ENCODE results near the gene MED15.

MED15 gene

DNA sequence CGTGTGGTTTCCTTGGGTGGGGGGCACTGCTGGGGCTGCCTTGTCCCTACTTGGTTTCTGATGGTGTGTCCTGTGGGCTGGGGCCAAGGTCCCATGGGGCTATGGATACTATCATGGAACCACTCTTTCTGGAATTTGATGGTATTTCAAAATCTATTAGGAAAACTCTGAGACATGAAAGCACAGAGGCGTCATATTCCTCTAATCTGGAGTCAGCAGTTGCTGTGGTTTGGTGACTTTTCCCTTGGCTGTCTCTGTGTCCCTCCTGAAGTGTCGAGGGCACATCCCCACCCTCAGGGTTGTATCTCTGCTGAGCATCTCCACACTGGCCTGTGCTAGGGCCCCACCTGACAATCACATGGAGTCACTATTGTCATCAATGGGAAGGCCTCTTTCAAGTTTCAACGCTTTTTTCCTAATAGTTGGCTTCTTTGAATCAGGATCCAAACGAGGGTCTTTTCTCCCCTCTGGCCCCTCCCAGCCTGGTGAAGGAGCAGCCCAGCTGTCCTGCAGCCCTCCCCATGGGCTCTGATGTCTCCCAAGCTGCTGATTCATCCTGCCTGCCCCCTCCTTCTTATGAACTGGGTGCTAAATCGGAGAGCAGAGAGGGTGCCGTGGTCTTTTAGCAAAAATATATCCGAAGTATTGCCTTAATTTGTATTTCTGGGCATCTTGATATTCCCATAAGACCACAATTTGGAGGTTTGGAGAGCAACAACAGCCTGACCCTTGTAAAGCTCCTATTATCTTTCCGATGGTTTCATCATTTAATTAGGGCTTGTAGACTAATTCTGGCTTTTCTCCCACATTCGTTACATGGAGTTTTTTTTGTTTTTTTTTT lies 38.5 kb downstream of the MED15 start:
- H3K9me3 Mint-ChIP-seq, result no peaks in the 10 kb centered on the region
- peaks cover 68% of the 10 kb centered on the region for H3K4me1 Mint-ChIP-seq (ENCODE audit: low read depth)
- H3K36me3 Mint-ChIP-seq (ENCODE audit: low read depth), result peaks cover 48% of the 10 kb centered on the region
- no peak overlapping the region for H3K4me3 Mint-ChIP-seq
- no peaks in the 10 kb centered on the region for H3K27me3 Mint-ChIP-seq
- H3K27ac Mint-ChIP-seq, result no peak overlapping the region

GRCh38 chr22:20546541-20546950 lies 39.1 kb downstream of the MED15 start:
- Mint-ChIP-seq H3K27me3 (no peaks in the 10 kb centered on the region), H3K4me3 (no peak overlapping the region), H3K9me3 (no peaks in the 10 kb centered on the region), H3K4me1 (ENCODE audit: low read depth) (peaks cover 75% of the 10 kb centered on the region), H3K27ac (no peak overlapping the region), H3K36me3 (ENCODE audit: low read depth) (peaks cover 48% of the 10 kb centered on the region)

GRCh38 chr22:20547029-20547428 lies 39.6 kb downstream of the MED15 start:
- H3K4me3 Mint-ChIP-seq, result no peak overlapping the region
- H3K9me3 Mint-ChIP-seq, result no peaks in the 10 kb centered on the region
- H3K4me1 Mint-ChIP-seq (ENCODE audit: low read depth), result peaks cover 80% of the 10 kb centered on the region
- peaks cover 49% of the 10 kb centered on the region for H3K36me3 Mint-ChIP-seq (ENCODE audit: low read depth)
- H3K27ac Mint-ChIP-seq, result no peak overlapping the region
- H3K27me3 Mint-ChIP-seq, result no peaks in the 10 kb centered on the region

DNA sequence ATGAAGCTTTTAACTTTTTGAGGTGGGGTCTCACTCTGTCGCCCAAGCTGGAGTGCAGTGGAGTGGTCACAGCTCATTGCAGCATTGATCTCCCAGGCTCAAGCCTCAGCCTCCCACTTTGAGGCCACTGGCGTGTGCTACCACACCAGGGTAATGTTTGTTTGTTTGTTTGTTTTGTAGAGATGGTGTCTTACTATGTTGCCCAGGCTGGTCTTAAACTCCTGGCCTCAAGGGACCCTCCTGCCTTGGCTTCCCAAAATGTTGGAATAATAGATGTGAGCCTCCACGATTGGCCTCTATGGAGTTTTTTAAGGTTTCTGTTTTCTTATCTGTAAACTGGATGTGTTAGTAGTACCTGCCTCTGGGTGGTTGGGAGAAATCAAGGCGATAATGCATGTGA lies 41.4 kb downstream of the MED15 start:
- peak overlapping the region; percentile 84 for H3K27ac Mint-ChIP-seq
- H3K36me3 Mint-ChIP-seq (ENCODE audit: low read depth), result peaks cover 48% of the 10 kb centered on the region
- no peaks in the 10 kb centered on the region for H3K9me3 Mint-ChIP-seq
- H3K4me1 Mint-ChIP-seq (ENCODE audit: low read depth), result peaks cover 86% of the 10 kb centered on the region
- H3K27me3 Mint-ChIP-seq, result no peaks in the 10 kb centered on the region
- H3K4me3 Mint-ChIP-seq, result peak overlapping the region; percentile 61

DNA sequence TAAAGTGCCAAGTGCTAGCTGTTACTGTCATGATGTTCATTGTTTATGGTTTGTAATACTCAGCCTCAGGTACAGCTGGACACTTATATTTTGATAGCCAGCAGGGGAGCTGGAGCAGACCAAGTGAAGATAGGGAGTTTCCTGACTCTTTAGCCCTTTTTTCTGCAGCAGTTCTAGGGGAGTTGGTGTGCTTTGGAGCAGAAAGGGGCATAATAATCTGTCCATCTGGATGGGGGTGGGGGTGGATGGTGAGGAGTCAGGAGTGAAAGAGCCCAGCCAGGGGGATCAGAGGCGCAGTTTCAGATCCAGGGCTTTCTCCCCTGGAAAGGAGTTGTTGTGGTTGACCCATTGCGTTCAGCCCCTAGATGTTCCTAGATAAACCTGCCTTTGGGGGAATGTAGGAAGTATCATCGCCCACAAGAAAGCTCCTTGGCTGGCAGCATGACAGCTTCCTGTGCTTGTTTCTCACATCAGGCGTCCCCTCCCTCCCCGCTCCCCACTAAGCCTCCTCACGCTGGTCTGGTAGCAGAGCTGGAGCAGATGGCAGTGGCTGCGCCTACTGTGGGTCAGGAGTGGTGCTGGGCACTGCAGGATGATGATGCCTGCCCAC lies 41.9 kb downstream of the MED15 start:
- H3K36me3 Mint-ChIP-seq (ENCODE audit: low read depth), result peaks cover 48% of the 10 kb centered on the region
- peak overlapping the region; percentile 100 for H3K27ac Mint-ChIP-seq
- H3K4me1 Mint-ChIP-seq (ENCODE audit: low read depth), result peaks cover 89% of the 10 kb centered on the region
- H3K27me3 Mint-ChIP-seq, result no peaks in the 10 kb centered on the region
- H3K4me3 Mint-ChIP-seq, result peak overlapping the region; percentile 75
- no peaks in the 10 kb centered on the region for H3K9me3 Mint-ChIP-seq

DNA sequence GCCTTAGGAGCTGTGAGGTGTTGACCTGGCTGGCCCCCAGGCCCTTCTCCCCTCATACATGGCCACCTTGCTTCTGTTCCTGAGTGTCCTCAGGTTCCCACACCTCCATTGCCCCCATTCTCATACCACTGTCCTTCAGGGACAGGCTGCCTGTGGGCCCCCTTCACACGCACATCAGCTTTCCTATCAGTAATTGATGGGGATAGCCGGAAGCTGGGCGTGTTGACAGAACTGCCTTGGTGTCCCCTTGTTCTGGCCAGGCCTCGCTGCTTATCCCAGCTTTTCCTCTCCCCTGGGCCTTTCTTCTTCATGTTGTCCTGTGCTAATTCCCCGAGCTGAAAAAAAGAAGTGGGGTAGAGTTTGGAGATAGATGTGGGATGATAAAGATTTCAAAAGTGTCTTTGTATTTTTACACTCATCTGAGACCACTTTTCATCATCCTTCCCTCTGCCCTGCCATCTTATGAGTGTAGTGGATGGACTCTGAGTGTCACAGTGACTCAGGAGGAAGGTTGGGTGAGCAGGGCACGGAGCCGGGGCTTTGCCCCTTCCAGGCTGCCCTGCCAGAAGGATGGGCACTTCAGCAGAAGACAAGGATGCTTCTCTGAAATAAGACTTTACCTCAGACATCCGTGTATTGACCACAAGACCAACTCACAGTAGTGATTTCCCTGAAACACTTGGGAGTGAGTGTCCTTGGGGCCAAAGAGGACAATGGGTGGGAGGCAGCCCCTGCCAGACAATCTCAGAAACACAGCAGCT lies 42.8 kb downstream of the MED15 start:
- peaks cover 92% of the 10 kb centered on the region for H3K4me1 Mint-ChIP-seq (ENCODE audit: low read depth)
- peak overlapping the region; percentile 100 for H3K27ac Mint-ChIP-seq
- no peaks in the 10 kb centered on the region for H3K9me3 Mint-ChIP-seq
- H3K4me3 Mint-ChIP-seq, result peak overlapping the region; percentile 75
- H3K36me3 Mint-ChIP-seq (ENCODE audit: low read depth), result peaks cover 50% of the 10 kb centered on the region
- no peaks in the 10 kb centered on the region for H3K27me3 Mint-ChIP-seq

DNA sequence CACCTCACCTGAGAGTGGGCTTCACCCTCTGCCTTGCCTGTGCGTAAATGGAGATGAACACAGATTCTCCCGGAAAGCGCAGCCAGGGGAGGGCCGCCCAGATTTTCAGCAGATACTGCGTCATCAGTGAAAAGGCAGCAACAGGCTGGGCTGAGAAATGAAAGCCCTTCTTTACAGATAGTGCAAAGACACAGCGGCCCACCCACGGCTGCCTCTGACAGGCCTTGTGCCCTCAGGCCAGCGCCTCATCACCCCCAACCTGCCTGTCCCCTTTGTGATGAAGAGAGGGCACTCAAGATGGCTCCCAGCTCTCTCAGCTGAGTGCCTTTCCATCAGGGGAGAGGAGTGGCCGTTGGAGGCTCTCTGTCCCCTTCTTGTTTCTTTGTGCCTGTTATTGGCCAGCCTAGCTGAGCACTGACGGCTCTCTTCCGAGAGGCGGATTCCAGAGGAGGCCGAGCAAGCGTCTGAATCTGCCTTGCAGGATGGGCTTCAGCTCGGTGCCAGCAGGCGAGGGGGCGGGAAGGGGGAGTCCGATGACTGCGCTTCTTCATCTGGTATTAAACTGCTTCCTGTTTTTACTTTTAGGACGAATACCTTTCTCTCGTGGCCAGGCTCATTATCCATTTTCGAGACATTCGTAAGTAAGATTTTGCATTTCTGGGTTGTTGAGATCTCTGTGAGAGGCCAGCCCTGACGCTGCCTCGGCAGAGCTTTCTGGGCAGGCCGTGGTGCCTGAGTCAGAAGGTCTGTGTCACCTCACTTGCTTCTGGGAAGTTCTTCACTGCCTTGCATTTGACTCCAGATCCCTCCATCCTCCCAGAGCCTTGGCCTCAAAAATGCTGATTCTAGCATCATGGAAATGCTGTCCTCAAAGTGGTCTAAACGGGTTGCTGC lies 43.7 kb downstream of the MED15 start:
- H3K9me3 Mint-ChIP-seq, result no peaks in the 10 kb centered on the region
- peaks cover 55% of the 10 kb centered on the region for H3K36me3 Mint-ChIP-seq (ENCODE audit: low read depth)
- H3K27ac Mint-ChIP-seq, result peak overlapping the region; percentile 100
- no peaks in the 10 kb centered on the region for H3K27me3 Mint-ChIP-seq
- H3K4me1 Mint-ChIP-seq (ENCODE audit: low read depth), result peaks cover 92% of the 10 kb centered on the region
- peak overlapping the region; percentile 75 for H3K4me3 Mint-ChIP-seq

DNA sequence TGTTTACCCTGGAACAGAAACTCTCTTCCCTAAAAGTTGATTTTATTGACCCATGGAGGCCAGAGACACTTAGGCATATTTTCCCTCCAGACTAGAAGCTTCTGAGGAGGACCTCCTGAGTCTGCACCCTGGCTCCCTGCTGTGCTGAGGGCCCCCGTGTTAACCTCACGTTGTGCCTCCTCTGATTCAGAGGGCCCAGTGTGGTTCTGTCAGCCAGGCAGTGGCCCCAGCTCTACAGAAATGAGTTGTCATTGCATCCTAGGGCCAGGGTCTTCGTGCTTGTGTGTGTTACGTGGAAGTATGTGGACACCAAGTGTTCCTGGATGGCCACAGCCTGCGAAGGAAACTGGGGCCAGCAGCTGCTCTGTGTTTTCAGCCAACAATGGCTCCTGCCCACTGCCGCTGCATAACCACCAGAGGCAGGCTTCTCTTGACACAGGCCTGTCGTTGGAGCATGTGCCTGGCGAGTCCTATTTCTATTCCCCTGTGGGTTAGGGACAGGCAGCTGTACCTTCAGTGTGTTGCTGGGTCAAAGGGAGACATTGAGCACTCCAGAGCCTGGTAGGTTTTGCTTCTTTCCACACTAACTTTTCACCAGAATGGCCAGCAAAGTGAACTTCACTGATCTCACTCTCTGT lies 44.5 kb downstream of the MED15 start:
- no peaks in the 10 kb centered on the region for H3K9me3 Mint-ChIP-seq
- no peaks in the 10 kb centered on the region for H3K27me3 Mint-ChIP-seq
- H3K27ac Mint-ChIP-seq, result peak overlapping the region; percentile 100
- H3K36me3 Mint-ChIP-seq (ENCODE audit: low read depth), result peaks cover 57% of the 10 kb centered on the region
- H3K4me1 Mint-ChIP-seq (ENCODE audit: low read depth), result peaks cover 94% of the 10 kb centered on the region
- peak overlapping the region; percentile 75 for H3K4me3 Mint-ChIP-seq

GRCh38 chr22:20552443-20553401 lies 45.3 kb downstream of the MED15 start:
- no peaks in the 10 kb centered on the region for H3K27me3 Mint-ChIP-seq
- H3K36me3 Mint-ChIP-seq (ENCODE audit: low read depth), result peaks cover 61% of the 10 kb centered on the region
- no peaks in the 10 kb centered on the region for H3K9me3 Mint-ChIP-seq
- peak overlapping the region; percentile 100 for H3K27ac Mint-ChIP-seq
- H3K4me3 Mint-ChIP-seq, result peak overlapping the region; percentile 75
- peaks cover 98% of the 10 kb centered on the region for H3K4me1 Mint-ChIP-seq (ENCODE audit: low read depth)

DNA sequence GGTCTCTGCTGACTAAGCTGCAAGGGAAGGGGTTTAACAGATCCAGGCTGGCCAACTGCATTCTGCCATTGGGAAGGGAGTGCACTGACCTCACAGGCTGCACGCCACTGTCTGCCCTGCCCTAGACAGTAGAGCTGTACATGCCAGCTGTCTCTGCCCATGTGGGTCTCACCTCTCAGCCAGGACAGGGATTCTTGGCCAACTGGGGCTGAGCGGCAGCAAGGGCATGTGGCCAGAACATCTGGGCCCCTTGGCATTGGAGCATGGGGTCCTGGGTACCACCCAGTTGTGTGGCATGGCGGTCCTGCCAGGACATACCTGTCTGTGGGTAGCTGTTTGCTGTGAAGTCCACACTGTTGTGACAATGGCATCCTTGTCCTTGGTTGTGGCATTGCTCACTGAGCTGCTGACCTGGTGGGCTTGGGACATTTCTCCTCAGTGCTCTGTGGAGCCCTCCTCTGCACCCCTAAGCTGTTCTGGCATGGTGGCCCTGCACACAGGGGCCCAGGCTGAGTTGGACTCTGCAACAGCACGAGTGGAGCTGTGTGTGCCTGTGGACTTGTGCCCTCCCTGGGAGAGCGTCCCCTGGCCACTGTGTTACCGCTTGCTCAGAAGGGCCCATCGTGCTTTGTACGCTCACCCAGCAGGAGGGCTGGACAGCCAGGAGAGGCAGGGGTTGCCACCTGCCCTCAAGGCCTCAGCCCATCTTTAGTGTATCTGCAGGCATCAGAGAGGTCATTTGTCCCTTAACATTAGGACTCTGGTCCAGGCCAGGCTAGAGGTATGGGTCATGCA lies 46.7 kb downstream of the MED15 start:
- H3K4me1 Mint-ChIP-seq (ENCODE audit: low read depth), result peaks cover 98% of the 10 kb centered on the region
- H3K9me3 Mint-ChIP-seq, result peaks cover 8% of the 10 kb centered on the region
- H3K27ac Mint-ChIP-seq, result peak overlapping the region; percentile 19
- peaks cover 75% of the 10 kb centered on the region for H3K36me3 Mint-ChIP-seq (ENCODE audit: low read depth)
- H3K4me3 Mint-ChIP-seq, result no peak overlapping the region
- no peaks in the 10 kb centered on the region for H3K27me3 Mint-ChIP-seq

DNA sequence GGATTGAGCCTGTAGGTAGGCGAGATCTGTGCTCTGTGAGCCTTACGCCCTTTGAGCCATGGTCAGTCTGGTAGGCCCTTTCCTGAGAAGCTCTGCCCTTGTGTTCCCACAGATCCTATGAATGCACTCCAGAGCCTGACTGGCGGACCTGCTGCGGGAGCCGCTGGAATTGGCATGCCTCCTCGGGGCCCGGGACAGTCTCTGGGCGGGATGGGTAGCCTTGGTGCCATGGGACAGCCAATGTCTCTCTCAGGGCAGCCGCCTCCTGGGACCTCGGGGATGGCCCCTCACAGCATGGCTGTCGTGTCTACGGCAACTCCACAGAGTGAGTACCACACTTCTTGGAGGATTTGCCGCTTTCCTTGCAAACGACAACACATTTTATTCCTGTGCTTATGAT lies 47.4 kb downstream of the MED15 start:
- Mint-ChIP-seq H3K4me3 (no peak overlapping the region), H3K4me1 (ENCODE audit: low read depth) (peaks cover 91% of the 10 kb centered on the region), H3K36me3 (ENCODE audit: low read depth) (peaks cover 82% of the 10 kb centered on the region), H3K27ac (no peak overlapping the region), H3K27me3 (no peaks in the 10 kb centered on the region), H3K9me3 (peaks cover 11% of the 10 kb centered on the region)

DNA sequence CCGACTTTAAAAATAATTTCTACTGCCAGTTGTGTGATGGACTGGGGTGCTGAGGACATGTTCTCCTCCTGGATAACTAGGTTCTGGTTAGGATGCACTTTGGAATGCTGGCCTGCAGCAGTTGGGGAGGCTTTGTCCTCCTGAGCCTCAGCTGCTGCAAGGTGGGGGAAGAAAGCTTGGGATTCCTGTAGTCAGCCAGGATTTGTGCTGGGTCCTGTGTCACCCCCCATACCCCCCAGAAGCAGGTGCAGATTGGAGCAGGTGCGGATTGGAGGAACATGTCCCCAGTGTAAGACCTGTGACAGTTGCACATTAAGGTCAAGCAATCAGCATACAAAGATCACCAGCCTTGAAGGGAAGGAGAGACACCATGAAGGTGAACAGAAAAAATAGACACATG lies 51.1 kb downstream of the MED15 start:
- H3K4me3 Mint-ChIP-seq, result no peak overlapping the region
- peak overlapping the region; percentile 32 for H3K27ac Mint-ChIP-seq
- peaks cover 11% of the 10 kb centered on the region for H3K9me3 Mint-ChIP-seq
- peaks cover 86% of the 10 kb centered on the region for H3K36me3 Mint-ChIP-seq (ENCODE audit: low read depth)
- H3K4me1 Mint-ChIP-seq (ENCODE audit: low read depth), result peaks cover 71% of the 10 kb centered on the region
- no peaks in the 10 kb centered on the region for H3K27me3 Mint-ChIP-seq
